ENCODE measurements around the gene PREP.

PREP gene

GRCh38 chr6:105391705-105392104, 11.2 kb downstream of the PREP start:
- DNase-seq = no peak

DNA sequence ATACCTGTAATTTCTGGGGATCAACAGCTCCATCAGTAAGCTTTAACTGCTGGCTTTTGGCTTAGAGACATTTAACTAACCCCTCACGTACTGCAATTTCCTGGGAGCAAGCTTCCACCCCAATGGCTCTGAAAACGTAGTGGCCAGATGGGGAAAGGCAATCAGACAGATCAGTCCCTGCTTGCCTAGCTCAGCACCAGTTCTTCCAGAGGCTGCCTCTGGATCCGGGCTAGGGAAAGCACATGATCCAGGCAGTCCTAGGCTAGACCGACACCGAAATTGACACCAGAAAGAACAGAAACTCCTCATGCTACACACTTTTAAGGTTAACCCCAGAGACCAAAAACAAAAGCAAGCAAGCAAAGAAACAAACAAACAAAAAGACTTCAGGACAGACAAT, 13.3 kb downstream of the PREP start:
- DNase-seq = no peak

GRCh38 chr6:105388392-105388791, 14.5 kb downstream of the PREP start:
- DNase-seq = no peak

- no peak for DNase-seq
Observed at GRCh38 chr6:105384004-105384403, 18.9 kb downstream of the PREP start.

DNA sequence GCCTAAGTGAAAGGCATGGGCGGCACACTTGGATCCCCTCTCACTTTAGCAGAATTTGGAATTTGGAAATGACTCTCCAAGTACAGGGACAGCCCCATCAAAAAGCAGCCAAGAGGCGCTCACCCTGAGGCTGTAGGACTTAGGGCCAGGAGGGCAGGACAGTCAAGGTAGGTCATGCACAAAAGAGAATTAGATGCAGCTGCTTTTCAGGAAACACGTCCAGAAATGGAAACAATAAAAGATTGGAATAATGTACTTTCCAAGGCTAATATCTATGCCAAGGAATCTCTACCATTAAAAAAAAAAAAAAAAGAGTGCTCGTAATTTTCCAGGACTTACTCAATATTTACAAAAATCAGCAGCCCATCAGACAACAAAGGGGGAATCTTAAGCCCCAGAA, 19.9 kb downstream of the PREP start:
- no peak for DNase-seq

DNA sequence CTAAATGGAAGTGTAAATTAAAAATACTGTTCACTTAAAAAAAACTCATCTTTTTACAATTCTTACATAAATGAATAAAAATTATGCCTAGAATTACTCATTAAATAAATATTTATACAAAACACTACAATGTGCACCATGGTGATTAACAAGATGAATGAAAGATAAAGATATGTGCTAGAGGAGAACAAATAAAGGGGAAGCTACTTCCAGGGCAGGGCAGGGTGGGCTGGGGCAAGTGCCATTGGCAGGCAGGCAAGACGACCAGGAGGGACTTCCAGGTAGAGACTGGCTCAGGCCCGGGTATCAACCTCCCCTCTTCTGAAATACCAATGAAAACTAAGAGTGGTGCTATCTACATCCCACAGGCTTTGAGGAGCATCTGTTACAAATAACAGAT, 20.4 kb downstream of the PREP start:
- no peak for DNase-seq

- no peak for DNase-seq
Observed at GRCh38 chr6:105380634-105381033, 22.2 kb downstream of the PREP start.

- DNase-seq = no peak
Observed at GRCh38 chr6:105375797-105376196, 27.1 kb downstream of the PREP start.

DNA sequence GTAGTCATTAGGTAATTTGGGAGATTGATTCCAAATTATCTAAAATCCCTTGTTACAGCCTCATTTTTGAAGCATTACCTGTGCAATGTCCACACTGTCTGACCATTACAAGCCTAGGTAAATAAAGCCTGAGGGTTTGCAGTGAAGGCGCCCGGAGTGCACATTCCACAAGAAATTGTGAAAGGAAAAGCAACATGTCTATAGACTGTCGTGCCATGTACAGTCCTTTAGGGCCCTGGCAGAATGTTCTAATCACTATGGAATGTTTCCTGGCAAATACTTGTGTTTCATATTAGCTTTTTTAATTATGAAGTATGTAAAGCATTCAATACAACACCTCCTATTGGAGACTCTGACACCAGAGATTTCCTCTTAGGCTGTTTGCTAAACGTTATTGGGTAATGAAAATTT, 28.9 kb downstream of the PREP start:
- DNase-seq = no peak

DNA sequence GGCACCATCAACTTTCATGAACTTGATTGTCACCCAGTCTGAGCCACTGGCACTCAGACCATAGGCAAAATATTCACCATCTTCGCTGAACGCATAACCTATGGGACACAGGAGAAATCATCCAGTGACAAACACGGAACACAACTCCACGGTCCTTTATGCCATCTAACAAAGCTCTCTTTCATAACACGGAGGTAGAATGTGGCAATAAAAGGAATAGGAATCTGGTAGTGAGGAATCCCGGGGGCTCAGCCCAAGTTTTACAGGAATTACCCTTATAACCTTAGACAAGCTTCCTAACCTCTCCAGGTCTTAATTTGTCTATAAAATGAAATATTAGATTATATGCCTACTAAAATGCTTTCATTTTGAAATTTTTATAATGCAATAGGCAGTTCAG, 29.4 kb downstream of the PREP start:
- no peak for DNase-seq

DNA sequence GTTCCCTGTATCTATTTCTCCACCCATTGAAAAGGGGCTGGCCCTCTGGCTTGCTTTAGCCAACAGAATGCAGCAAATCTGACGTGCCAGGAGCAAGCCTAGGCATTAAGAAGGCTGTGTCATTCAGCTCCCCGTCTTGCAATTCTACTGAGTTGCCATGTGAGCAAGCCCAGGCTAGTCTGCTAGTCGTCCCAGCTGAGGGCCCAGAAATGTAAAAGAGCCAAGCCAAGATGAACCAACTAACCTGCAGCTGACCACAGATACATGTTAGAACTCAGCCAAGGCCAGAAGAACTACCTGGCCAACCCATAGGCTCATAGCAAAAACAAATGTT, 30.1 kb downstream of the PREP start:
- no peak for DNase-seq

DNA sequence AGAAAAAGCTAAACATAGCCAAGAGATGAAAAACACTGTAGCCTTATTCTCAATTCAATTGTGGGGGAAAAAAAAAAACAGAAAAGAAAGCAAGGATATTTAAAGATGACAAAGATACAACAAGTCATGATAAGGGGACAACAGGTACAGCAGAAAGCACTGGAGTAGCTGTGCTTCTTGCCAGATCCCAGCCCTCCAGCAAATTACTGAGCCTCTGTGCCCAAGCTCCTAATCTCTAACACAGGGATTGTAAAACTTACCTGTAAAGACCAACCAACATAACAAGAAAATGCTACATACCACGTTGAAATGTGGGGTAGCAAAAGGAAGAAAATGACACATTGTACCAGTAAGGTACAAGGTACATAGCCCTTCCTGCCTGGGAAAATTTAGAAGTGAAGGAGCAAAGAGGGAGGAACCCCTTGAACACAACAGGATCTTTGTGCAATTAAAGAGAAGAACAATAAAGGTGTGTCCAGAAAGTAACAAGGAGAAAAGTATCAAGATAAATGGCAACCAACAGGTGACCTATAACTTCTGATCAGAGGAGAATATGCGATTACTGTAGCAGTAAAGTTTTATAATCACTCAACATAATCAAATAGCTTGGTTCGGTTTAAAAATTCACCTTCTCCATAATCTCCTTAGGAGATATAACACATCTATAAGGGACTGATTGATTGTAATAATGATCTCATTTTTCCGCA, 30.6 kb downstream of the PREP start:
- no peak for DNase-seq

GRCh38 chr6:105370351-105370750, 32.5 kb downstream of the PREP start:
- DNase-seq = no peak

DNA sequence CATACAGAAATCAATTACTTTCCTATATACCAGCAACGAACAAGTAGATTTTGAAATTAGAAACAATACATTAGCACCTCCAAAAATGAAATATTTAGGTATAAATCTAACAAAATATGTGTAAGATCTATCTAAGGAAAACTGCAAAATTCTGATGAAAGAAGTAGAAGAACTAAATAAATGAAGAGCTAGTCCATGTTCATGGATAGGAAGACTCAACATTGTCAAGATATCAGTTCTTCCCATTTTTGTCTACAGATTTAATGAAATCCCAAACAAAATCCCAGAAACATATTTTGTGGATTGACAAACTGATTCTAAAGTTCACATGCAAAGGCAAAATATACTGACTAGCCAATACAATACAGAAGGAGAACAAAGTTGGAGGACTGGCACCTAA, 33.7 kb downstream of the PREP start:
- no peak for DNase-seq

- DNase-seq = no peak
Observed at GRCh38 chr6:105364243-105364642, 38.6 kb downstream of the PREP start.

DNA sequence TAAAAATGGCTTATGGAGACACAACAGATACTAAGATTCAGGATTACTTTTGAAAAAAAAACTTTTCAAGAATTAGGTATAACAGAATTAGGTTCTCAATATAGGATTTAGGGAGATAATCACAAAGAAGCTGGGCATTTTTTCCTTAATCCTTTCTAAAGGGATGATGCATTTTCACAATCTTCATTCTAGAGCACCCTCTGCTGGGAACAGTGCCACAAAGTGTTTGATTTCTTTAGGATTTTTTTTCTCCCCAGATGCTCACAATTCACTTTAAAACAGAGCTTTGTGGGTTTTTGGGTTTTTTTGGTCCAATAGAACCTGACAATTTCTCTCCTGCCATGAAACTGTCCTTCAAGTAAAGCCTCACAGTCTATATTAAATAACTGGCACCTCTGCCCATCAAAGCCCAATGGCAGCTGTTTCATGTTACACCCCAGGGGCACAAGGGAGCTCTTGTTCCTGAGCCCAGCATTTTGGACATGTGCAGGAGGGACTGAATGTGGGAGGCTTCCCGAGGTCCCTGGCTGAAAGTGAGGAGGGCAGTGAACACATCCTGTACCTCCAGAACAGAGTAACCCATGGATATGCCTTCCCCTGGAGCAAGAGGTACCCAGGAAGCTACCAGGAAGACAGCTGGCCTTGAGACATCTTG, 39.7 kb downstream of the PREP start:
- DNase-seq = no peak

- no peak for DNase-seq
Observed at GRCh38 chr6:105359419-105360370, 43.2 kb downstream of the PREP start.

DNA sequence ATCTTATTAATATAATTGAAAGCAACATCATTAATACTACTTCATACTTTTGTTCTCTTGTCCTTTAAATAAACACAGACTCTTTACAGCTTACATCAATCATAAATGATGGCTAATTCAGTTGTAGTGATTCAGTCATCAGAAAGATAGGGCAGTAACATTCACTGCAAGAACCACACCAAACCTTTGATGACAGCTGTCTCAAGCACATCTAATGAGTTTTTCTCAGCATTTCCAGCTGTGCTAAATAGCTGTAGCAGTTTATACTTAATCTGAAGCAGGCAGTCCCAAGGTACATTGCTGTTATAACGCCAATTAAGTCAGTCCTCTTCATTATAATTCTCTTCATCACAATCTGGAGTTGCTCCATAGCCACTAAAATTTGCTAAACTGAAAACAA, 45.7 kb downstream of the PREP start:
- DNase-seq = no peak

GRCh38 chr6:105352037-105352617, 50.8 kb downstream of the PREP start:
- no peak for DNase-seq

- DNase-seq = no peak
Observed at GRCh38 chr6:105348897-105349296, 54.0 kb downstream of the PREP start.

DNA sequence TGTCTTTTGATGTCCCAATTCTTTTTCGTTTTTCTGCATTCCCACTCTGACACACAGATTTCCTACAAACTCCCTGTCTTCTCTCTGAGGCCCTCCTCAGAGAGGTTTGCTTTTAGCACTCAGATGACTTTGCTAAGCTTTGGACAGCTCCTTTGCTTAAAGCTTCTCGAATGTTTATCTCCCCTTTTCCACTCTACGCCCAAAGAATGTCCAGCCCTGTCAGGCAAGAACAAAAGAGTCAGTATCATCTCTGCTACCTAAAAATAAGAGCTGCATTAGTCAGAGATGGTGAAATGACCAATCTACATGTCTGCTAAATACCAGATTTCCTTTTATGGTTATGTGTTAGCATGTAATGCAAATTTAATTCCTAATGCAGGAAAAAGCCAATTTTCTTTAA, 56.8 kb downstream of the PREP start:
- DNase-seq = no peak

- DNase-seq = no peak
Observed at GRCh38 chr6:105345506-105345905, 57.4 kb downstream of the PREP start.

- no peak for DNase-seq
Observed at GRCh38 chr6:105344881-105345370, 58.0 kb downstream of the PREP start.
